Endodermal cell (in vitro differentiated cells): Measurements from ENCODE around the gene RPUSD2. TPM values are rescaled to one million over a fixed set of nuclear protein-coding genes. Genes with fewer than 3 reads are reported as not detected.

Experiments
- DNase-seq: peaks from one replicate; pipeline ENCODE4 v3.0.0-alpha.2; 2017
- H3K27ac ChIP-seq: 2 replicates; pipeline ENCODE4 v1.5.1; 2013; ENCODE audit warnings: mild to moderate bottlenecking, low read depth, low read length, moderate library complexity
- H3K27me3 ChIP-seq: 2 replicates; pipeline ENCODE4 v1.6.1; 2013; ENCODE audit warnings: mild to moderate bottlenecking, low read length, moderate library complexity; ENCODE audit not compliant: insufficient read depth, control insufficient read depth, poor library complexity, severe bottlenecking
- H3K36me3 ChIP-seq: 2 replicates; pipeline ENCODE4 v1.7.0; 2013; ENCODE audit warnings: mild to moderate bottlenecking, low read length, moderate library complexity; ENCODE audit not compliant: control insufficient read depth, insufficient read depth
- H3K4me1 ChIP-seq: one replicate; pipeline ENCODE4 v1.7.0; 2013; ENCODE audit warnings: low read length; ENCODE audit not compliant: control insufficient read depth, insufficient read depth
- H3K4me3 ChIP-seq: 2 replicates; pipeline ENCODE4 v1.5.1; 2013; ENCODE audit warnings: mild to moderate bottlenecking, low read length, moderate library complexity
- H3K9ac ChIP-seq: 2 replicates; pipeline ENCODE4 v1.6.1; 2013; ENCODE audit warnings: mild to moderate bottlenecking, low read length, moderate library complexity; ENCODE audit not compliant: poor library complexity, severe bottlenecking; ENCODE audit errors: extremely low read depth
- H3K9me3 ChIP-seq: 2 replicates; pipeline ENCODE4 v1.6.1; 2013; ENCODE audit warnings: mild to moderate bottlenecking, low read length, moderate library complexity; ENCODE audit not compliant: control insufficient read depth
- H3K27ac Mint-ChIP-seq: 2 replicates; pipeline ENCODE4 v1.8.0; 2020; ENCODE audit warnings: mixed read lengths
- H3K27me3 Mint-ChIP-seq: 2 replicates; pipeline ENCODE4 v1.8.0; 2021; ENCODE audit warnings: mild to moderate bottlenecking, mixed read lengths; ENCODE audit not compliant: insufficient read depth
- H3K36me3 Mint-ChIP-seq: 2 replicates; pipeline ENCODE4 v1.8.0; 2020; ENCODE audit warnings: low read depth, mixed read lengths
- H3K4me1 Mint-ChIP-seq: 2 replicates; pipeline ENCODE4 v1.8.0; 2020; ENCODE audit warnings: mixed read lengths
- H3K4me3 Mint-ChIP-seq: 2 replicates; pipeline ENCODE4 v1.8.0; 2020; ENCODE audit warnings: mild to moderate bottlenecking, moderate library complexity, mixed read lengths
- H3K9me3 Mint-ChIP-seq: 2 replicates; pipeline ENCODE4 v1.8.0; 2020; ENCODE audit warnings: mild to moderate bottlenecking, mixed read lengths
- WGBS, 2 experiments: methylation state at CpG; one replicate each; pipeline versions ENCODE4 v1.1.5 to v1.1.7; 2013; ENCODE audit warnings: missing lambda C conversion rate in 2 of 2, mixed read lengths in 1 of 2; ENCODE audit not compliant: insufficient coverage in 1 of 2, insufficient read length in 1 of 2; 5-methylcytosine and 5-hydroxymethylcytosine counted together
- total RNA-seq, 2 donors: library from RNA; stranded (reverse); fragmentation: NEBNext Ultra II Directional in 1 of 2; extraction: Animal tissue kit (Norgen Biotek cat#: 25700) in 1 of 2; gene quantifications; 2 replicates in 1 of 2; 3 replicates in 1 of 2; pipeline ENCODE4 v1.2.1, GENCODE V29; 2021
- TF ChIP-seq, protein P1 (sequence below): fragments of 200-600 bp; sonication (generic); conservative IDR thresholded peaks from 2 replicates; pipeline ENCODE4 v1.5.0; 2021; ENCODE audit warnings: antibody characterized with exemption, mild to moderate bottlenecking

Gene RPUSD2
- total RNA-seq, 2 donors from 2014 or later, result 16.5 to 20.5 TPM

DNA sequence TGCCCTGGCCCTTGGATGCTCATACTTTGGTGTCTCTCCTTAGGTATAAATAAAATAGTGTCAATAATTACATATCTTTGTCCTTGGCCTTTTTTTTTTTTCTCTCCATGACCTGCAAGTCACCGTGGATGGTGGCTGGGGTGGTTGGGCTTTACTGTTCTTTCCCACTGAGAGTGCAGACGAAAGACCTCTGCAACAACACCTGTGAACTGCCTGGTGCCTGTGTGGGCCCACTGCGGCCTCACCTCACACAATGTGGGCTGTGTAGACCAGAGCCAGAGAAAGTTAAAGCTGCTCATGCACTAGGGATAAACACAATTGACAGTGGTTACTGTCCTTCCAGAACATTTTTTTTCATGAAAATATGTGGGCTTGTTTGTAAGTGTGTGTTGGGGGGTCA is 43.2 kb upstream of the RPUSD2 start:
- Histone ChIP-seq H3K36me3 (no peaks in the 10 kb centered on the region), H3K27me3 (no peaks in the 10 kb centered on the region), H3K9ac (no peak overlapping the region), H3K4me1 (no peaks in the 10 kb centered on the region), H3K4me3 (no peak overlapping the region), H3K9me3 (no peaks in the 10 kb centered on the region), H3K27ac (no peak overlapping the region)
- H3K27ac Mint-ChIP-seq, result peak overlapping the region; percentile 13
- no peak overlapping the region for H3K4me3 Mint-ChIP-seq
- DNase-seq, result no peak
- H3K4me1 Mint-ChIP-seq, result no peaks in the 10 kb centered on the region
- WGBS, 2 experiments, result 90 to 97% methylated on average over 2 to 3 of the region's 3 CpGs
- H3K36me3 Mint-ChIP-seq, result no peaks in the 10 kb centered on the region
- TF ChIP-seq, protein P1, sequence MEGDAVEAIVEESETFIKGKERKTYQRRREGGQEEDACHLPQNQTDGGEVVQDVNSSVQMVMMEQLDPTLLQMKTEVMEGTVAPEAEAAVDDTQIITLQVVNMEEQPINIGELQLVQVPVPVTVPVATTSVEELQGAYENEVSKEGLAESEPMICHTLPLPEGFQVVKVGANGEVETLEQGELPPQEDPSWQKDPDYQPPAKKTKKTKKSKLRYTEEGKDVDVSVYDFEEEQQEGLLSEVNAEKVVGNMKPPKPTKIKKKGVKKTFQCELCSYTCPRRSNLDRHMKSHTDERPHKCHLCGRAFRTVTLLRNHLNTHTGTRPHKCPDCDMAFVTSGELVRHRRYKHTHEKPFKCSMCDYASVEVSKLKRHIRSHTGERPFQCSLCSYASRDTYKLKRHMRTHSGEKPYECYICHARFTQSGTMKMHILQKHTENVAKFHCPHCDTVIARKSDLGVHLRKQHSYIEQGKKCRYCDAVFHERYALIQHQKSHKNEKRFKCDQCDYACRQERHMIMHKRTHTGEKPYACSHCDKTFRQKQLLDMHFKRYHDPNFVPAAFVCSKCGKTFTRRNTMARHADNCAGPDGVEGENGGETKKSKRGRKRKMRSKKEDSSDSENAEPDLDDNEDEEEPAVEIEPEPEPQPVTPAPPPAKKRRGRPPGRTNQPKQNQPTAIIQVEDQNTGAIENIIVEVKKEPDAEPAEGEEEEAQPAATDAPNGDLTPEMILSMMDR, result no peak
- no peaks in the 10 kb centered on the region for H3K9me3 Mint-ChIP-seq
- no peaks in the 10 kb centered on the region for H3K27me3 Mint-ChIP-seq

DNA sequence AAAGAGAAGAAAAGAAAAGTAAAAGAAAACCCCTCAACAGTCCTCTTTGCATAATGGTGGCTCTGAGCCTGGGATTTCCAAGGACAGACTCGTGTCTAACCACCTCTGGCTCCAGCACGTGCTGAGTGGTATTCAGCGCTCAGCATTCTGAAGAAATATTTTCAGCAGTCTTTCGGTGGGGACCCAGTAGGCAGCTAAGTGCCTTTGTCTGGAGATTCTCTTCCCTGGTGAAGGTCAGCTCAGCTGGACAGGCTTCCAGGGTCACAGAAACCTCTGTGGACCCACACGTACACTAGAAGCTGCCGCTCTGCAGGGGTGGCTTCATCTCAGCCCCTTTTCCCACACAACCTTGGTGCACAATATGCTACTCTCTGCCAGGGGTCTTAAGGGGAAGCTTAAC is 40.3 kb upstream of the RPUSD2 start:
- H3K9me3 Mint-ChIP-seq, result no peaks in the 10 kb centered on the region
- H3K36me3 ChIP-seq, result no peaks in the 10 kb centered on the region
- TF ChIP-seq, protein P1, result no peak
- no peaks in the 10 kb centered on the region for H3K27me3 Mint-ChIP-seq
- no peak for DNase-seq
- no peaks in the 10 kb centered on the region for H3K27me3 ChIP-seq
- H3K4me3 Mint-ChIP-seq, result no peak overlapping the region
- no peak overlapping the region for H3K27ac ChIP-seq
- H3K27ac Mint-ChIP-seq, result no peak overlapping the region
- H3K9me3 ChIP-seq, result no peaks in the 10 kb centered on the region
- H3K4me3 ChIP-seq, result no peak overlapping the region
- no peaks in the 10 kb centered on the region for H3K36me3 Mint-ChIP-seq
- 91 to 100% methylated on average over 4 to 6 of the region's 6 CpGs for WGBS, 2 experiments
- no peaks in the 10 kb centered on the region for H3K4me1 ChIP-seq
- no peaks in the 10 kb centered on the region for H3K4me1 Mint-ChIP-seq
- no peak overlapping the region for H3K9ac ChIP-seq

DNA sequence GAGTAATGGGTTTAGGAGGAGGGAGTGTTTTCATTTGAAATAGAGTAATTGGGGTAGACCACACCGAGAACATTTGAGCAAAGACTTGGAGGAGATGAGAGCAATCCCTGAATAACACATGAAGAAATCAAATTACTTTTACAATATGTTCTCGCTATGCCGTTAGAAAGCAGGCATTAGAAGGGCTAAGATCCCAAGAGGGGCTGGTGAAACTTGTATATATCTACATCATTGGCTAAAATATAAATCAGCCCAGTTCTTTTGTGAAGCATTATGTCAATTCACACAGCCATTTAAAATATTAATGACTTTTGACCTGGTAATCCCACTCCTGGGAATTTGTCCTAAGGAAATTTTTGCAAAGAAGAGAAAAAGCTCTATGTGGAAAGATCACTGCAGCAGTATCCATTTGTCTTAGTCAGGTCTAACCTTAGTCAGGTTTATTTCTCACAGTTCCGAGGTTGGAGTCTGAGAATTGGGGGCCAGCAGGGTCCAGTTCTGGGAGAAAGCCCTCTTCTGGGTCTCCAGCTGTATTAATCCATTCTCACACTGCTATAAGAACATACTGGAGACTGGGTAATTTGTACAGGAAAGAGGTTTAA is 35.2 kb upstream of the RPUSD2 start:
- no peak overlapping the region for H3K27ac ChIP-seq
- H3K4me3 Mint-ChIP-seq, result no peak overlapping the region
- H3K36me3 Mint-ChIP-seq, result no peaks in the 10 kb centered on the region
- no peak for DNase-seq
- H3K4me1 Mint-ChIP-seq, result no peaks in the 10 kb centered on the region
- no peak overlapping the region for H3K4me3 ChIP-seq
- no peak overlapping the region for H3K9ac ChIP-seq
- H3K9me3 ChIP-seq, result no peaks in the 10 kb centered on the region
- TF ChIP-seq, protein P1, result no peak
- H3K27me3 ChIP-seq, result no peaks in the 10 kb centered on the region
- H3K36me3 ChIP-seq, result no peaks in the 10 kb centered on the region
- no peaks in the 10 kb centered on the region for H3K27me3 Mint-ChIP-seq
- no peaks in the 10 kb centered on the region for H3K9me3 Mint-ChIP-seq
- 85 to 91% methylated on average over 2 to 4 of the region's 4 CpGs for WGBS, 2 experiments
- no peaks in the 10 kb centered on the region for H3K4me1 ChIP-seq
- no peak overlapping the region for H3K27ac Mint-ChIP-seq
